ENCODE data around the gene SLC26A4. TPM values are rescaled to one million over a fixed set of nuclear protein-coding genes. Genes with fewer than 3 reads are reported as not detected.
A peak's percentile ranks its signal among the peaks of the same experiment; 100 is the strongest.

Gene SLC26A4
- total RNA-seq, 1 experiment from 2014 or later = not detected

- CTCF ChIA-PET = no interaction called here
- DNase-seq (no peak), ATAC-seq (no peak)
- H3K9me2 ChIP-seq (replicated peaks; ENCODE audit: low read length) = no peaks in the 10 kb centered on the region
- POLR2A ChIA-PET (ENCODE audit: unreplicated experiment) = no interaction called here
- H3K4me3 ChIP-seq (ENCODE audit: low read length) = no peak overlapping the region
- H3K27me3 ChIP-seq (ENCODE audit: low read length) = no peaks in the 10 kb centered on the region
- H2AFZ ChIP-seq (ENCODE audit: low read length) = no peak overlapping the region
- no peak overlapping the region for H3K4me2 ChIP-seq (ENCODE audit: low read length)
- peaks cover 10% of the 10 kb centered on the region for H3K4me1 ChIP-seq (ENCODE audit: insufficient read depth, low read length)
- no peaks in the 10 kb centered on the region for H3K36me3 ChIP-seq (ENCODE audit: low read depth, low read length)
- H3K27ac ChIP-seq (ENCODE audit: low read length) = no peak overlapping the region
- no TSS peak for BruUV-seq (replicated peaks)
- no peaks in the 10 kb centered on the region for H3K79me2 ChIP-seq (ENCODE audit: low read length)
- intact Hi-C loops (cut with micrococcal nuclease) = no loop called here
- no peaks in the 10 kb centered on the region for H3K9me3 ChIP-seq (ENCODE audit: low read length)
- H3F3A ChIP-seq (ENCODE audit: low read length, unreplicated experiment) = no peaks in the 10 kb centered on the region
- H3K9ac ChIP-seq (ENCODE audit: low read length) = no peak overlapping the region
- H4K20me1 ChIP-seq (ENCODE audit: low read length) = no peaks in the 10 kb centered on the region
- TF ChIP-seq EZH2phosphoT487 (IDR thresholded peaks at IDR 0.05; ENCODE audit: borderline replicate concordance, low read length) (no peak), CTCF (conservative IDR thresholded peaks at IDR 0.05; ENCODE audit: low read depth, low read length) (no peak), EZH2 (IDR thresholded peaks at IDR 0.05; ENCODE audit: low read length, unreplicated experiment) (no peak)
Observed at GRCh38 chr7:107721286-107721685, 60.7 kb downstream of the SLC26A4 start.

- intact Hi-C loops (cut with micrococcal nuclease) = no loop called here
- no peaks in the 10 kb centered on the region for H3K9me3 ChIP-seq (ENCODE audit: low read length)
- POLR2A ChIA-PET (ENCODE audit: unreplicated experiment) = interaction anchor here (0.9 kb wide), 1 partner anchor 260 kb away, joined by 9 read pairs; no protein-coding TSS in a partner anchor
- no peak overlapping the region for H3K4me2 ChIP-seq (ENCODE audit: low read length)
- no peak for DNase-seq
- no peak overlapping the region for H3K4me3 ChIP-seq (ENCODE audit: low read length)
- CTCF ChIA-PET = interaction anchor here (1.1 kb wide), 1 partner anchor 261 kb away, joined by 3 read pairs; no protein-coding TSS in a partner anchor
- H3K36me3 ChIP-seq (ENCODE audit: low read depth, low read length) = no peaks in the 10 kb centered on the region
- H3K4me1 ChIP-seq (ENCODE audit: insufficient read depth, low read length) = peaks cover 5% of the 10 kb centered on the region
- TF ChIP-seq EZH2phosphoT487 (IDR thresholded peaks at IDR 0.05; ENCODE audit: borderline replicate concordance, low read length) = no peak
- no peak for TF ChIP-seq CTCF (conservative IDR thresholded peaks at IDR 0.05; ENCODE audit: low read depth, low read length)
- TF ChIP-seq EZH2 (IDR thresholded peaks at IDR 0.05; ENCODE audit: low read length, unreplicated experiment) = no peak
- ATAC-seq = no peak
- no peaks in the 10 kb centered on the region for H3K27me3 ChIP-seq (ENCODE audit: low read length)
- no peaks in the 10 kb centered on the region for H4K20me1 ChIP-seq (ENCODE audit: low read length)
- no peak overlapping the region for H3K9ac ChIP-seq (ENCODE audit: low read length)
- no peaks in the 10 kb centered on the region for H3F3A ChIP-seq (ENCODE audit: low read length, unreplicated experiment)
- no peak overlapping the region for H2AFZ ChIP-seq (ENCODE audit: low read length)
- H3K79me2 ChIP-seq (ENCODE audit: low read length) = no peaks in the 10 kb centered on the region
- H3K9me2 ChIP-seq (replicated peaks; ENCODE audit: low read length) = no peaks in the 10 kb centered on the region
- H3K27ac ChIP-seq (ENCODE audit: low read length) = no peak overlapping the region
- BruUV-seq (replicated peaks) = no TSS peak
Observed at GRCh38 chr7:107723255-107723654, 62.6 kb downstream of the SLC26A4 start.

GRCh38 chr7:107725138-107725740 is 64.6 kb downstream of the SLC26A4 start:
- H4K20me1 ChIP-seq (ENCODE audit: low read length) = no peaks in the 10 kb centered on the region
- H3K9me3 ChIP-seq (ENCODE audit: low read length) = no peaks in the 10 kb centered on the region
- H3K4me3 ChIP-seq (ENCODE audit: low read length) = no peak overlapping the region
- no peak overlapping the region for H2AFZ ChIP-seq (ENCODE audit: low read length)
- H3K27ac ChIP-seq (ENCODE audit: low read length) = no peak overlapping the region
- CTCF ChIA-PET = interaction anchor here (2.0 kb wide), 1 partner anchor 262 kb away, joined by 14 read pairs; no protein-coding TSS in a partner anchor
- H3K79me2 ChIP-seq (ENCODE audit: low read length) = no peaks in the 10 kb centered on the region
- TF ChIP-seq EZH2phosphoT487 (IDR thresholded peaks at IDR 0.05; ENCODE audit: borderline replicate concordance, low read length) (no peak), CTCF (conservative IDR thresholded peaks at IDR 0.05; ENCODE audit: low read depth, low read length) (peak; percentile 77)
- peak; percentile 84 for DNase-seq
- no peaks in the 10 kb centered on the region for H3K4me1 ChIP-seq (ENCODE audit: insufficient read depth, low read length)
- ATAC-seq = peak; percentile 63
- H3K4me2 ChIP-seq (ENCODE audit: low read length) = no peak overlapping the region
- intact Hi-C loops (cut with micrococcal nuclease) = loop anchor here (1.0 to 2.0 kb wide), 3 partner anchors 144 to 523 kb away; partner anchors contain the start of gene BCAP29
- no peaks in the 10 kb centered on the region for H3K9me2 ChIP-seq (replicated peaks; ENCODE audit: low read length)
- no peaks in the 10 kb centered on the region for H3K36me3 ChIP-seq (ENCODE audit: low read depth, low read length)
- no TSS peak for BruUV-seq (replicated peaks)
- POLR2A ChIA-PET (ENCODE audit: unreplicated experiment) = interaction anchor here (0.7 kb wide), 1 partner anchor 18 kb away, joined by 6 read pairs; no protein-coding TSS in a partner anchor
- no peaks in the 10 kb centered on the region for H3F3A ChIP-seq (ENCODE audit: low read length, unreplicated experiment)
- H3K9ac ChIP-seq (ENCODE audit: low read length) = no peak overlapping the region
- no peaks in the 10 kb centered on the region for H3K27me3 ChIP-seq (ENCODE audit: low read length)
